CD4-positive, alpha-beta T cell (primary cell): Measurements from ENCODE around the gene WNT1. TPM values are rescaled to one million over a fixed set of nuclear protein-coding genes. Genes with fewer than 3 reads are reported as not detected.

Experiments used
- ATAC-seq: fragments of 200-7000 bp; cut with Tn5 transposase; one replicate; pipeline ENCODE4 v1.10.0; 2022; ENCODE audit warnings: mild to moderate bottlenecking; ENCODE audit not compliant: poor library complexity
- CTCF ChIA-PET: fragments of 350-600 bp; sonication (Branson Sonifier 250); formaldehyde crosslinking; loops from one replicate; lab custom pipeline; 2021; ENCODE audit warnings: antibody characterized with exemption, inconsistent platforms; lab: Charles Lee
- POLR2A ChIA-PET: fragments of 350-600 bp; sonication (Branson Sonifier 250); formaldehyde crosslinking; loops from one replicate; lab custom pipeline; 2021; ENCODE audit warnings: antibody characterized with exemption, inconsistent platforms; lab: Charles Lee
- DNase-seq, 14 experiments: peaks; one replicate each; pipeline ENCODE4 v3.0.0-alpha.2; 2013 to 2020; ENCODE audit warnings: mixed read lengths in 2 of 14
- H3K27ac ChIP-seq, 2 donors: one replicate each; pipeline versions ENCODE4 v1.5.1 to v1.7.0; 2013; ENCODE audit warnings: low read length in 2 of 2, low read depth in 1 of 2, mild to moderate bottlenecking in 1 of 2
- H3K27me3 ChIP-seq, 2 experiments: 1 replicate in 1 of 2; 2 replicates in 1 of 2; pipeline versions ENCODE4 v1.6.1 to v1.7.0; 2013; ENCODE audit warnings: low read length in 2 of 2, control low read depth in 1 of 2, mild to moderate bottlenecking in 1 of 2, moderate library complexity in 1 of 2; ENCODE audit not compliant: insufficient read depth in 2 of 2, control insufficient read depth in 1 of 2
- H3K36me3 ChIP-seq: one replicate; pipeline ENCODE4 v1.6.1; 2013; ENCODE audit warnings: low read length, control low read depth; ENCODE audit not compliant: insufficient read depth
- H3K4me1 ChIP-seq: one replicate; pipeline ENCODE4 v1.6.1; 2013; ENCODE audit warnings: low read length, control low read depth; ENCODE audit not compliant: insufficient read depth
- H3K4me3 ChIP-seq: one replicate; pipeline ENCODE4 v1.5.1; 2013; ENCODE audit warnings: mild to moderate bottlenecking, low read length, moderate library complexity
- H3K9me3 ChIP-seq, 2 experiments: 1 replicate in 1 of 2; 2 replicates in 1 of 2; pipeline versions ENCODE4 v1.6.1 to v1.7.0; 2013; ENCODE audit warnings: low read length in 2 of 2, mild to moderate bottlenecking in 2 of 2, control low read depth in 1 of 2, moderate library complexity in 1 of 2; ENCODE audit not compliant: control insufficient read depth in 1 of 2, insufficient read depth in 1 of 2
- H3K27ac Mint-ChIP-seq: one replicate; pipeline ENCODE4 v1.8.0; 2020; ENCODE audit warnings: mixed read lengths
- H3K27me3 Mint-ChIP-seq: one replicate; pipeline ENCODE4 v1.8.0; 2021; ENCODE audit warnings: mixed read lengths
- H3K36me3 Mint-ChIP-seq: one replicate; pipeline ENCODE4 v1.8.0; 2021; ENCODE audit warnings: low read depth, mixed read lengths
- H3K4me1 Mint-ChIP-seq: one replicate; pipeline ENCODE4 v1.8.0; 2021; ENCODE audit warnings: low read depth, mixed read lengths
- H3K4me3 Mint-ChIP-seq: one replicate; pipeline ENCODE4 v1.8.0; 2020; ENCODE audit warnings: mild to moderate bottlenecking, mixed read lengths
- H3K9me3 Mint-ChIP-seq: one replicate; pipeline ENCODE4 v1.8.0; 2020; ENCODE audit warnings: mixed read lengths
- intact Hi-C, 2 experiments: fragments of 100-400 bp; cut with DNase I in 1 of 2; cut with micrococcal nuclease in 1 of 2; formaldehyde crosslinking; loops; one replicate each; pipeline versions ENCODE4 v1.15.1 to v1.9.0; 2023 to 2025; cut with DNase I, micrococcal nuclease
- total RNA-seq, 174 experiments: library from RNA in 2 of 174; stranded (reverse) in 2 of 174; gene quantifications; one replicate each; pipeline ENCODE4 v1.2.3 and lab custom pipeline; 2021 to 2026
- TF ChIP-seq, protein P1 (sequence below): fragments of 200-600 bp; IDR thresholded peaks from one replicate; pipeline ENCODE4 v1.8.0; 2022; ENCODE audit warnings: antibody characterized with exemption, mild to moderate bottlenecking

WNT1 gene
- total RNA-seq, 2 experiments from 2014 or later: 1.8 to 2.7 TPM

DNA sequence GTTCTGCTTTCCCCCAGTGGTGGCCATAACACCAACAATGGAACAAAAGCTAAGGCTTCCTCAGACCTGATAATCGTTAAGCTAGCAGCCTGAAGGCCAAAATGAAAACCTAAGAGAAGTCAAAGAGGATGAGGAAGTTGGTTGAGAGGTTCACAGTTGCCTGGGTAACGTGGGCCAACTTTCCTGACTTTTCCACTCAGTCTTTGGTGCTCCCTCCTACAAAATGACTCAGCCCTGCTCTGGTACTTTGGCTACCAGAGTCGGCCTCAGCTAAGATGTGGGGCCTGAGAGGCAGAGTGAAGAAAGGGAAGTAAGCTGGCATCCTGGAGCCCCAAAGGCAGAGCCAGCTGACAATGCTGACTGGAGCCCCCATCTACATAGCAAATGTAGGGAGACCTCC is 37.9 kb upstream of the WNT1 start:
- ChIA-PET POLR2A (interaction anchor here (1.8 kb wide), 1 partner anchor 17 kb away, joined by 4 read pairs; the partner anchor contains the start of gene ARF3), CTCF (interaction anchor here (1.5 to 3.0 kb wide), 2 partner anchors 16 to 38 kb away, joined by 7 to 11 read pairs; partner anchors contain the start of gene WNT1)
- DNase-seq: peak in 2 of 14 experiments; percentile 48 to 52
- Mint-ChIP-seq H3K4me3 (no peak overlapping the region), H3K4me1 (peaks cover 9% of the 10 kb centered on the region), H3K36me3 (peaks cover 71% of the 10 kb centered on the region), H3K27ac (no peak overlapping the region), H3K27me3 (no peaks in the 10 kb centered on the region), H3K9me3 (no peaks in the 10 kb centered on the region)
- Histone ChIP-seq H3K4me1 (peaks cover 22% of the 10 kb centered on the region), H3K36me3 (peaks cover 49% of the 10 kb centered on the region), H3K4me3 (no peak overlapping the region), H3K27ac (no peak overlapping the region), H3K27me3 (no peaks in the 10 kb centered on the region), H3K9me3 (no peaks in the 10 kb centered on the region)
- TF ChIP-seq, protein P1, sequence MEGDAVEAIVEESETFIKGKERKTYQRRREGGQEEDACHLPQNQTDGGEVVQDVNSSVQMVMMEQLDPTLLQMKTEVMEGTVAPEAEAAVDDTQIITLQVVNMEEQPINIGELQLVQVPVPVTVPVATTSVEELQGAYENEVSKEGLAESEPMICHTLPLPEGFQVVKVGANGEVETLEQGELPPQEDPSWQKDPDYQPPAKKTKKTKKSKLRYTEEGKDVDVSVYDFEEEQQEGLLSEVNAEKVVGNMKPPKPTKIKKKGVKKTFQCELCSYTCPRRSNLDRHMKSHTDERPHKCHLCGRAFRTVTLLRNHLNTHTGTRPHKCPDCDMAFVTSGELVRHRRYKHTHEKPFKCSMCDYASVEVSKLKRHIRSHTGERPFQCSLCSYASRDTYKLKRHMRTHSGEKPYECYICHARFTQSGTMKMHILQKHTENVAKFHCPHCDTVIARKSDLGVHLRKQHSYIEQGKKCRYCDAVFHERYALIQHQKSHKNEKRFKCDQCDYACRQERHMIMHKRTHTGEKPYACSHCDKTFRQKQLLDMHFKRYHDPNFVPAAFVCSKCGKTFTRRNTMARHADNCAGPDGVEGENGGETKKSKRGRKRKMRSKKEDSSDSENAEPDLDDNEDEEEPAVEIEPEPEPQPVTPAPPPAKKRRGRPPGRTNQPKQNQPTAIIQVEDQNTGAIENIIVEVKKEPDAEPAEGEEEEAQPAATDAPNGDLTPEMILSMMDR: no peak
- no peak for ATAC-seq
- intact Hi-C loops: no loop called here

DNA sequence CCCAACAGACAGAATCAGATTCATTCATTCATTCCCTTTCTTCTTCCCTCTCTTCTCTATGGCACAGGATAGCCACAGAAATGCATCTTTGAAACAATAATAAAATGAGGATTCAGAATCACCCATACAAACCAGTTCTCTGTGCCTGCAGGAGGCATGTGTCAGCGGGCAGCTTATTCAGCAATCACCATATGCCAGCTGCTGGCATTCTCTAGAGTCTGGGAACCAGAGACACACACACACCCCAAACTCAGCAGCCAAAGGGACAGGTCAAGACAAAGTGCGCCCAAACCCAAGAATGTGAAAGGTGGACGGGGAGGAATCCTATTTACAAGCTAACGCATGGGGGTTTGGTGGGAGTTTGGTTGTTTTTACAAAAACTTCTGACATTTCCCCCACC is 34.9 kb upstream of the WNT1 start:
- Histone ChIP-seq H3K27me3 (no peaks in the 10 kb centered on the region), H3K4me1 (peaks cover 4% of the 10 kb centered on the region), H3K36me3 (peaks cover 41% of the 10 kb centered on the region), H3K9me3 (no peaks in the 10 kb centered on the region), H3K4me3 (no peak overlapping the region), H3K27ac (no peak overlapping the region)
- ChIA-PET CTCF (interaction anchor here (1.7 kb wide), 1 partner anchor 39 kb away, joined by 5 read pairs; a partner anchor contains a TSS), POLR2A (no interaction called here)
- Mint-ChIP-seq H3K9me3 (no peaks in the 10 kb centered on the region), H3K27ac (peak overlapping the region; percentile 62), H3K4me1 (peaks cover 19% of the 10 kb centered on the region), H3K4me3 (no peak overlapping the region), H3K27me3 (no peaks in the 10 kb centered on the region), H3K36me3 (peaks cover 58% of the 10 kb centered on the region)
- ATAC-seq (no peak), DNase-seq (no peak)
- TF ChIP-seq, protein P1: no peak
- intact Hi-C loops: no loop called here

DNA sequence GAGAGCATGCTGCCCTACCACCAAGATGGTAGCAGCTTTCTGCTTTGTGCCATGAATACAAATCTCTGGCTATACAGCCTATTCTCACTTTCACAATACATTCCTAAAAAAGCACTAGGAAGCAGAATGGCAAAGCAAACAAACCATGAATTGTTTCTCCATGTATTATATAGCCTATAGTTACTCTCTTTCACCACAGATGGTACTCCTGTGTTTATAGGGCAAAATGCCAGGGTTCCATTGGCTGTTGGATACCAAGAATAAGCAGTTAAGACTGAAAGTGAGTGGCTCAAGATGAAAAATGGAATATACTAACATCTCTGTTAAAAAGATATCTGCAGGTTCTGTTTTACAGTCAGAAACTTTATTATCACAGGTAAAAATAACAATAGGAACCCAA is 31.9 kb upstream of the WNT1 start:
- H3K27me3 ChIP-seq: no peaks in the 10 kb centered on the region
- H3K4me1 Mint-ChIP-seq: peaks cover 24% of the 10 kb centered on the region
- H3K27ac ChIP-seq: no peak overlapping the region
- no peaks in the 10 kb centered on the region for H3K4me1 ChIP-seq
- H3K4me3 Mint-ChIP-seq: no peak overlapping the region
- no peaks in the 10 kb centered on the region for H3K9me3 Mint-ChIP-seq
- no peaks in the 10 kb centered on the region for H3K27me3 Mint-ChIP-seq
- H3K4me3 ChIP-seq: no peak overlapping the region
- ChIA-PET POLR2A (no interaction called here), CTCF (no interaction called here)
- H3K9me3 ChIP-seq: no peaks in the 10 kb centered on the region
- H3K27ac Mint-ChIP-seq: peak overlapping the region; percentile 46
- ATAC-seq (no peak), DNase-seq (no peak)
- TF ChIP-seq, protein P1: no peak
- intact Hi-C loops: no loop called here
- peaks cover 42% of the 10 kb centered on the region for H3K36me3 Mint-ChIP-seq
- H3K36me3 ChIP-seq: peaks cover 16% of the 10 kb centered on the region
